ENCODE results near the gene IQGAP3. TPM values are rescaled to one million over a fixed set of nuclear protein-coding genes. Genes with fewer than 3 reads are reported as not detected.

The IQGAP3 gene
- total and polyA plus RNA-seq, 4 donors = under 0.01 to 8.5 (median 0.43) TPM

- TF ChIP-seq, protein P1, sequence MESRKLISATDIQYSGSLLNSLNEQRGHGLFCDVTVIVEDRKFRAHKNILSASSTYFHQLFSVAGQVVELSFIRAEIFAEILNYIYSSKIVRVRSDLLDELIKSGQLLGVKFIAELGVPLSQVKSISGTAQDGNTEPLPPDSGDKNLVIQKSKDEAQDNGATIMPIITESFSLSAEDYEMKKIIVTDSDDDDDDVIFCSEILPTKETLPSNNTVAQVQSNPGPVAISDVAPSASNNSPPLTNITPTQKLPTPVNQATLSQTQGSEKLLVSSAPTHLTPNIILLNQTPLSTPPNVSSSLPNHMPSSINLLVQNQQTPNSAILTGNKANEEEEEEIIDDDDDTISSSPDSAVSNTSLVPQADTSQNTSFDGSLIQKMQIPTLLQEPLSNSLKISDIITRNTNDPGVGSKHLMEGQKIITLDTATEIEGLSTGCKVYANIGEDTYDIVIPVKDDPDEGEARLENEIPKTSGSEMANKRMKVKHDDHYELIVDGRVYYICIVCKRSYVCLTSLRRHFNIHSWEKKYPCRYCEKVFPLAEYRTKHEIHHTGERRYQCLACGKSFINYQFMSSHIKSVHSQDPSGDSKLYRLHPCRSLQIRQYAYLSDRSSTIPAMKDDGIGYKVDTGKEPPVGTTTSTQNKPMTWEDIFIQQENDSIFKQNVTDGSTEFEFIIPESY (IDR thresholded peaks at IDR 0.05) = no peak
- TF ChIP-seq EGR1 (IDR thresholded peaks at IDR 0.05; ENCODE audit: low read depth in 2 of 2) (no peak), RXRA (IDR thresholded peaks at IDR 0.05) (peak; percentile 76 to 90), FOXA1 (IDR thresholded peaks at IDR 0.05) (peak; percentile 83)
- TF ChIP-seq, protein P2, sequence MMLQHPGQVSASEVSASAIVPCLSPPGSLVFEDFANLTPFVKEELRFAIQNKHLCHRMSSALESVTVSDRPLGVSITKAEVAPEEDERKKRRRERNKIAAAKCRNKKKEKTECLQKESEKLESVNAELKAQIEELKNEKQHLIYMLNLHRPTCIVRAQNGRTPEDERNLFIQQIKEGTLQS (IDR thresholded peaks at IDR 0.05) = no peak
- TF ChIP-seq, protein P3, sequence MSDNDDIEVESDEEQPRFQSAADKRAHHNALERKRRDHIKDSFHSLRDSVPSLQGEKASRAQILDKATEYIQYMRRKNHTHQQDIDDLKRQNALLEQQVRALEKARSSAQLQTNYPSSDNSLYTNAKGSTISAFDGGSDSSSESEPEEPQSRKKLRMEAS (IDR thresholded peaks at IDR 0.05) = no peak
Measured at GRCh38 chr1:156495401-156496140, 76.8 kb downstream of the IQGAP3 start (continued).

DNA sequence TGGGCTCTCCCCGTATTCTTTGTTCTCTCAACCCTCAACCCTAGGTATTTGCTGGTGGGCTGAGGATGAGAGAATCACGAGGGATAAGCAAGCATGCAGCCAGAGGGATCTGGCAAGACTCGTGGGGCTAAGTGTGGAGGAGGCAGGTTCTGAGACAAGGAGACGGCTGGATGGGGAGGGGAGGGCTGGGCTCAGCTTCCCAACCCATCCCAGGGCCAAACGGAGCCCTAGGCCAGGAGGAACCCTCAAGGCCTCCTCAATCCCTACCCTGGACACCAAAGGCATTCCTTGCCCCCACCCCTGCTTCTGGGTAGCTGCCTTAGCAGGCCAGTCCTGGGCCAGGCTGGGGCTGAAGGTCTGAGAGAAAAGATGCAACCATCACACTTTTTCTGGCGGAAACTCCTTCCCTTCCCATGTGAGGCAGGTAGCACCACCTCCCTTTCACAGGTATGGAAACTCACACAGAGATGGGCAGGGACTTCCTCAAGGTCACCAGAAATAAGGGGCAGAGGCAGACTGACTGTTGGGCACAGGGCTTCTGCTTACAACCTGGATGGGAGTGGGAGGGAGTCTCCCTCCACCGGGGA, 78.0 kb downstream of the IQGAP3 start:
- no peak for TF ChIP-seq EGR1 (IDR thresholded peaks at IDR 0.05; ENCODE audit: low read depth in 2 of 2)
- no peak for TF ChIP-seq CTCF (IDR thresholded peaks at IDR 0.05; ENCODE audit: low read depth, low read length, missing input control)
- no peak for TF ChIP-seq RAD21 (IDR thresholded peaks at IDR 0.05)
- TF ChIP-seq HNF4G (IDR thresholded peaks at IDR 0.05) = no peak
- TF ChIP-seq, protein P1 (IDR thresholded peaks at IDR 0.05) = no peak
- no peaks in the 10 kb centered on the region for H3K27me3 ChIP-seq (ENCODE audit: control insufficient read depth in 4 of 4, insufficient read depth in 4 of 4, low read length in 3 of 4)
- H3K9ac ChIP-seq (ENCODE audit: low read depth in 1 of 2, low read length in 2 of 2) = no peak overlapping the region
- H3K4me1 ChIP-seq (ENCODE audit: control insufficient read depth in 4 of 4, insufficient read depth in 4 of 4, low read length in 3 of 4) = peaks cover 39 to 94% (median 85%) of the 10 kb centered on the region in 4 donors
- DNase-seq (ENCODE audit: low spot score) = no peak
- 78% methylated on average over 7 of the region's 7 CpGs for WGBS
- H3K36me3 ChIP-seq (ENCODE audit: control insufficient read depth in 4 of 4, insufficient read depth in 3 of 4, low read depth in 1 of 4, low read length in 3 of 4) = peaks cover 0 to 2% (median 0%) of the 10 kb centered on the region in 4 donors
- H3K4me3 ChIP-seq (ENCODE audit: low read depth in 1 of 3, low read length in 3 of 3) = no peak overlapping the region
- no peaks in the 10 kb centered on the region for H3K9me3 ChIP-seq (ENCODE audit: control insufficient read depth in 4 of 4, low read length in 3 of 4)
- H3K27ac ChIP-seq (ENCODE audit: low read depth in 1 of 2, low read length in 2 of 2) = no peak overlapping the region

GRCh38 chr1:156493742-156494141, 78.6 kb downstream of the IQGAP3 start:
- H3K27ac ChIP-seq (ENCODE audit: low read depth in 1 of 2, low read length in 2 of 2) = no peak overlapping the region
- DNase-seq (ENCODE audit: low spot score) = no peak
- H3K36me3 ChIP-seq (ENCODE audit: control insufficient read depth in 4 of 4, insufficient read depth in 3 of 4, low read depth in 1 of 4, low read length in 3 of 4) = peaks cover 0 to 2% (median 0%) of the 10 kb centered on the region in 4 donors
- no peaks in the 10 kb centered on the region for H3K9me3 ChIP-seq (ENCODE audit: control insufficient read depth in 4 of 4, low read length in 3 of 4)
- no peaks in the 10 kb centered on the region for H3K27me3 ChIP-seq (ENCODE audit: control insufficient read depth in 4 of 4, insufficient read depth in 4 of 4, low read length in 3 of 4)
- no peak overlapping the region for H3K4me3 ChIP-seq (ENCODE audit: low read depth in 1 of 3, low read length in 3 of 3)
- H3K4me1 ChIP-seq (ENCODE audit: control insufficient read depth in 4 of 4, insufficient read depth in 4 of 4, low read length in 3 of 4) = peaks cover 39 to 94% (median 85%) of the 10 kb centered on the region in 4 donors
- H3K9ac ChIP-seq (ENCODE audit: low read depth in 1 of 2, low read length in 2 of 2) = no peak overlapping the region
- no peak for TF ChIP-seq RXRA (IDR thresholded peaks at IDR 0.05)
- TF ChIP-seq FOXA1 (IDR thresholded peaks at IDR 0.05) = no peak
- no peak for TF ChIP-seq GABPA (IDR thresholded peaks at IDR 0.05 in 1 of 2, conservative IDR thresholded peaks at IDR 0.05 in 1 of 2)
- TF ChIP-seq TAF1 (conservative IDR thresholded peaks at IDR 0.05) = no peak
- no peak for TF ChIP-seq FOXA2 (IDR thresholded peaks at IDR 0.05)
- TF ChIP-seq CTCF (IDR thresholded peaks at IDR 0.05; ENCODE audit: low read depth, low read length, missing input control) = no peak
- TF ChIP-seq EGR1 (IDR thresholded peaks at IDR 0.05; ENCODE audit: low read depth in 2 of 2) = no peak
- no peak for TF ChIP-seq HNF4G (IDR thresholded peaks at IDR 0.05)
- no peak for TF ChIP-seq NR2F2 (IDR thresholded peaks at IDR 0.05)
- TF ChIP-seq, protein P2 (IDR thresholded peaks at IDR 0.05) = no peak

All from liver (tissue), 9 donors.